ENCODE results near the gene GSTO1.

GSTO1 gene

GRCh38 chr10:104273899-104274575, 19.3 kb downstream of the GSTO1 start:
- in situ Hi-C loops (cut with MboI; ENCODE audit: low sequenced_read_pairs) = no loop called here

- in situ Hi-C loops (cut with MboI; ENCODE audit: low sequenced_read_pairs) = no loop called here
Measured at GRCh38 chr10:104274762-104275721, 20.4 kb downstream of the GSTO1 start.

GRCh38 chr10:104276192-104276591, 21.5 kb downstream of the GSTO1 start:
- in situ Hi-C loops (cut with MboI; ENCODE audit: low sequenced_read_pairs) = no loop called here

GRCh38 chr10:104277785-104278184, 23.1 kb downstream of the GSTO1 start:
- in situ Hi-C loops (cut with MboI; ENCODE audit: low sequenced_read_pairs) = no loop called here

GRCh38 chr10:104279550-104280259, 25.0 kb downstream of the GSTO1 start:
- in situ Hi-C loops (cut with MboI; ENCODE audit: low sequenced_read_pairs) = no loop called here

- in situ Hi-C loops (cut with MboI; ENCODE audit: low sequenced_read_pairs) = no loop called here
Measured at GRCh38 chr10:104281694-104282093, 27.0 kb downstream of the GSTO1 start.

- in situ Hi-C loops (cut with MboI; ENCODE audit: low sequenced_read_pairs) = no loop called here
Measured at GRCh38 chr10:104284846-104285245, 30.2 kb downstream of the GSTO1 start.

GRCh38 chr10:104286939-104287338, 32.2 kb downstream of the GSTO1 start:
- in situ Hi-C loops (cut with MboI; ENCODE audit: low sequenced_read_pairs) = no loop called here

GRCh38 chr10:104288355-104288754, 33.7 kb downstream of the GSTO1 start:
- in situ Hi-C loops (cut with MboI; ENCODE audit: low sequenced_read_pairs) = no loop called here

GRCh38 chr10:104291439-104291951, 36.8 kb downstream of the GSTO1 start:
- in situ Hi-C loops (cut with MboI; ENCODE audit: low sequenced_read_pairs) = loop anchor here (10.0 kb wide), 1 partner anchor 53 kb away; no protein-coding TSS in a partner anchor

GRCh38 chr10:104293011-104293410, 38.3 kb downstream of the GSTO1 start:
- in situ Hi-C loops (cut with MboI; ENCODE audit: low sequenced_read_pairs) = loop anchor here (10.0 kb wide), 1 partner anchor 52 kb away; no protein-coding TSS in a partner anchor

- in situ Hi-C loops (cut with MboI; ENCODE audit: low sequenced_read_pairs) = loop anchor here (10.0 kb wide), 1 partner anchor 51 kb away; no protein-coding TSS in a partner anchor
Measured at GRCh38 chr10:104293781-104294321, 39.2 kb downstream of the GSTO1 start.

GRCh38 chr10:104296687-104297436, 42.2 kb downstream of the GSTO1 start:
- in situ Hi-C loops (cut with MboI; ENCODE audit: low sequenced_read_pairs) = loop anchor here (10.0 kb wide), 1 partner anchor 48 kb away; no protein-coding TSS in a partner anchor

- in situ Hi-C loops (cut with MboI; ENCODE audit: low sequenced_read_pairs) = loop anchor here (10.0 kb wide), 1 partner anchor 47 kb away; no protein-coding TSS in a partner anchor
Measured at GRCh38 chr10:104297697-104298660, 43.3 kb downstream of the GSTO1 start.

- in situ Hi-C loops (cut with MboI; ENCODE audit: low sequenced_read_pairs) = loop anchor here (10.0 kb wide), 1 partner anchor 46 kb away; no protein-coding TSS in a partner anchor
Measured at GRCh38 chr10:104299031-104299904, 44.6 kb downstream of the GSTO1 start.

GRCh38 chr10:104300002-104300735, 45.5 kb downstream of the GSTO1 start:
- in situ Hi-C loops (cut with MboI; ENCODE audit: low sequenced_read_pairs) = no loop called here

- in situ Hi-C loops (cut with MboI; ENCODE audit: low sequenced_read_pairs) = no loop called here
Measured at GRCh38 chr10:104300736-104301292, 46.1 kb downstream of the GSTO1 start.
